Activated naive CD4-positive, alpha-beta T cell treated with anti-CD3 and anti-CD28 coated beads, Interleukin-2, amount 50 U/mL, for 24 hours (primary cell): ENCODE results near the gene CNN2.

Source experiments
- H3K27ac Mint-ChIP-seq: one replicate; pipeline ENCODE4 v1.8.0; 2021; ENCODE audit warnings: mild to moderate bottlenecking, mixed read lengths
- H3K27me3 Mint-ChIP-seq: one replicate; pipeline ENCODE4 v1.8.0; 2021; ENCODE audit warnings: mixed read lengths
- H3K36me3 Mint-ChIP-seq: one replicate; pipeline ENCODE4 v1.8.0; 2021; ENCODE audit warnings: mixed read lengths
- H3K4me1 Mint-ChIP-seq: one replicate; pipeline ENCODE4 v1.8.0; 2021; ENCODE audit warnings: mixed read lengths
- H3K4me3 Mint-ChIP-seq: one replicate; pipeline ENCODE4 v1.8.0; 2021; ENCODE audit warnings: mild to moderate bottlenecking, mixed read lengths
- H3K9me3 Mint-ChIP-seq: one replicate; pipeline ENCODE4 v1.8.0; 2021; ENCODE audit warnings: mixed read lengths

Gene CNN2

DNA sequence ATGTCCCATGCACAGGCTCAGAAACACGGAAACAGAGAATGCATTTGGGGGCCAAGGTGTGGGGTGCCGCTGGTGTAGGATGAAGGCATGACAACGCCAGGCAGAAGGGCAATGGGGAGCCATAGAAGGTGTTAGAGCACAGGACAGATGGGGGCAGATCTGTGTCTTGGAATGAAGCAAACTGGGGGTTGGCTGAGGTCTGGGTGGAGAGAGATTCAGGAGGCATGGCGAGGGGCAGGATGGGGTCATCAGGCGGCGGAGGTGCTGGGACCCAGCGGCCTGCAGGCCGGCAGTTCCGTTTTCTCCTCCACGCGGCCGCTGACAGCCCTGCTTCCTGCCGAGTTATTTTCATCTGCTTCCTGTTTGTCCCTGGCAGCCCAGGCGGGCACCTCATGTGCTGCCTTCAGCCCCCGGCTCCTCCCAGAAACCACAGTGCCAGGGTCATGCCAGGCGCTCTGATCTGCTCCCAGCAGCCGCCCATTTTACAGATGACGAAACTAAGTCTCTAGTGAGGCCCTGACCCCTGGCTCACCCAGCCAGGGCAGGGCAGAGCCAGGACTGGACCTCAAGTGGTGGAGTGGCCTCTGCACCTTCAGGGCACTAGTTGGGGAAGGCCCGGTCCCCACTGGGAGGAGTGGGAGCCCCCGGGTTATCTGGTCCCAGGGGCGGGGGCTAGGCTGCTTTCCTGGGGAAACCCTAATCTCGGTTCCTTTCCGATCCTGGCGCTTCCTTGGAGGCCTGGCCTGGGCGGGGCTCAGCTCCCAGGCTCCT is 42.8 kb downstream of the CNN2 start:
- no peaks in the 10 kb centered on the region for H3K9me3 Mint-ChIP-seq
- H3K27ac Mint-ChIP-seq = peak overlapping the region; percentile 96
- peak overlapping the region; percentile 82 for H3K4me3 Mint-ChIP-seq
- no peaks in the 10 kb centered on the region for H3K27me3 Mint-ChIP-seq
- H3K36me3 Mint-ChIP-seq = peaks cover 5% of the 10 kb centered on the region
- peaks cover 60% of the 10 kb centered on the region for H3K4me1 Mint-ChIP-seq

DNA sequence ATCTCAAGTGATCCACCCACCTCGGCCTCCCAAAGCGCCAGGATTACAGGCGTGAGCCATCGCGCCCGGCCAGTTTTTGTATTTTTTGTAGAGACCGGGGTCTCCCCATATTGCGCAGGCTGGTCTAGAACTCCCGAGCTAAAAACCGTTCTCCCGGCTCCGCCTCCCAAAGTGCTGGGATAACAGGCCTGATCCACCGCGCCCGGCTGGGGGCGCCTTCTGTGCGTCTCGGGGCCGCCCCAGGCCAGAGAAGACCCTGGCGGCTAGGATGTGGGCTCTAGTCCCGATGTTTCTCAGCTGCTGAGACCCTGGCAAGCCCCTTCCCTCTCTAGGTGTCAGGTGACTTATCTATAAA is 44.1 kb downstream of the CNN2 start:
- peak overlapping the region; percentile 39 for H3K4me3 Mint-ChIP-seq
- no peak overlapping the region for H3K27ac Mint-ChIP-seq
- H3K36me3 Mint-ChIP-seq = peaks cover 6% of the 10 kb centered on the region
- H3K4me1 Mint-ChIP-seq = peaks cover 52% of the 10 kb centered on the region
- H3K27me3 Mint-ChIP-seq = no peaks in the 10 kb centered on the region
- no peaks in the 10 kb centered on the region for H3K9me3 Mint-ChIP-seq

DNA sequence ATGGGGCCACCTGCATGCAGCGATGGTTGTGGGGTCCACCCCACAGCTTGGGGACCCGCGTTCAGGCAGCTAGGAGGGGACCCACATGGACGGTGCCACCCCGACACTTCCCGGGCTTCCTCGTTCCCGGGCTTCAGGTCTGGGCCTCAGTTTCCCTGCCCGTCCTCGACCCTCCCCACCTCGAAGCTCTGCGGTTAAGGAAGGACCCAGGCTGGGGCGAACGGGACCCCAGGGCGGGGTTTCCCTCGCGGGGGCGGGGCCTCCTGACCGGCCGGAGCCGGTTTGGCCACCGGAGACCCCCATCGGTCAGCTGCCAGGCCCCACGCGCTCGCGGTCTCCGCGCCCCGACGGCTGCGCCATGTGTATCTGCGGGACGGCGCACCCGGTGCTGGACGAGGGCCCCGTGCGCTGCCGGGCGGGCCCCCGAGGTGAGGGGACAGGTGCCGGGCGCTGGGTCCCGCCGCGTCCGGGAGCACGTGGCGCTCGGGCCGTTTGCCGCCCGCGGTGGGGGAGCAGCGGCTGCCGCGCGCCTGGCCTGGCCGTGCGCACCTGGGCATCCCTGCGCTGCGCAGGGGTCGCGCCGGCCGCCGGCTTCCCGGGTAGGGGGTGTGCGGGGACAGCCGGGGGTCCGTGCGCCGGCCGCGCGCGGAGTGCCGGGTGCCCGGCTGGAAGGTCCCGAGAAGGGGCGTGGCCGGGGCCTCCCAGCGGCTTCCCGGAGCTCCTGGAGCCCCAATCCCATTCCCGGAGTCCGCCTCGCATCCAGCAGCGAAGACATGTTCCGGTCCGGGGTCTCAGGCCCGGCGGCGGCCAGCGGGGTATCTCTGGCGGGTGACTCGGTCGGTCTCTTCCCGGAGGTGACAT is 44.8 kb downstream of the CNN2 start:
- Mint-ChIP-seq H3K4me1 (peaks cover 52% of the 10 kb centered on the region), H3K9me3 (no peaks in the 10 kb centered on the region), H3K27ac (peak overlapping the region; percentile 92), H3K27me3 (no peaks in the 10 kb centered on the region), H3K4me3 (peak overlapping the region; percentile 83), H3K36me3 (peaks cover 8% of the 10 kb centered on the region)

DNA sequence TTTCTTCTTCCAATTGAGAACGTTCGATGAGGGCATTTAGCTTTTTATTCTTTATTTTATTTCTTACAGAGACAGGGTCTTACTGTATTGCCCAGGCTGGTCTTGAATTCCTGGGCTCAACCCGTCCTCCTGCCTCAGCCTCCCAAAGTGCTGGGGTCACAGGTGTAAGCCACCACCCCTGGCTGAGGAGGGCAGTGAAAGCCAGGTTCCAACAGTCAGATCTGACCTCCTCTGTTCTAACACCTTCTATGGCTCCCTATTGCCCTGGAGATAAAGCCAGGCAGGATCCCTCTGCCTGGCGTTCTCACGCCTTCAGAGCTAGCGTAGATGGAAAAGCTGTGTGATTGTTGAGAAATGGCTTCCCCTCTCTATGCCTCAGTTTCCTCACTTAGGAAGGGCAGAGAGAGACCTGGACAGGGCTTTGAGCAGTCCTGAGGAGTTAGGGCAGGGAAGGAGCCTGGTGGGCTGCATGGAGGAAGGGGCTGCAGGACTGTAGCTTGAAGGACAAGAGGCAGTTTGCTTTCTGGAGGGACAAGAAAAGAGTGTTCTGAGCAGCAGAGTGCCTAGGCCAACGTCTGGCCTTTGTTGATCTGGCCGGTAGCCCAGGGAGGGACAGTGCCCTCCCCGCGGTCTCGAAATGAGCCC is 46.1 kb downstream of the CNN2 start:
- Mint-ChIP-seq H3K4me3 (peak overlapping the region; percentile 83), H3K27me3 (no peaks in the 10 kb centered on the region), H3K4me1 (peaks cover 58% of the 10 kb centered on the region), H3K36me3 (peaks cover 8% of the 10 kb centered on the region), H3K27ac (peak overlapping the region; percentile 92), H3K9me3 (no peaks in the 10 kb centered on the region)

DNA sequence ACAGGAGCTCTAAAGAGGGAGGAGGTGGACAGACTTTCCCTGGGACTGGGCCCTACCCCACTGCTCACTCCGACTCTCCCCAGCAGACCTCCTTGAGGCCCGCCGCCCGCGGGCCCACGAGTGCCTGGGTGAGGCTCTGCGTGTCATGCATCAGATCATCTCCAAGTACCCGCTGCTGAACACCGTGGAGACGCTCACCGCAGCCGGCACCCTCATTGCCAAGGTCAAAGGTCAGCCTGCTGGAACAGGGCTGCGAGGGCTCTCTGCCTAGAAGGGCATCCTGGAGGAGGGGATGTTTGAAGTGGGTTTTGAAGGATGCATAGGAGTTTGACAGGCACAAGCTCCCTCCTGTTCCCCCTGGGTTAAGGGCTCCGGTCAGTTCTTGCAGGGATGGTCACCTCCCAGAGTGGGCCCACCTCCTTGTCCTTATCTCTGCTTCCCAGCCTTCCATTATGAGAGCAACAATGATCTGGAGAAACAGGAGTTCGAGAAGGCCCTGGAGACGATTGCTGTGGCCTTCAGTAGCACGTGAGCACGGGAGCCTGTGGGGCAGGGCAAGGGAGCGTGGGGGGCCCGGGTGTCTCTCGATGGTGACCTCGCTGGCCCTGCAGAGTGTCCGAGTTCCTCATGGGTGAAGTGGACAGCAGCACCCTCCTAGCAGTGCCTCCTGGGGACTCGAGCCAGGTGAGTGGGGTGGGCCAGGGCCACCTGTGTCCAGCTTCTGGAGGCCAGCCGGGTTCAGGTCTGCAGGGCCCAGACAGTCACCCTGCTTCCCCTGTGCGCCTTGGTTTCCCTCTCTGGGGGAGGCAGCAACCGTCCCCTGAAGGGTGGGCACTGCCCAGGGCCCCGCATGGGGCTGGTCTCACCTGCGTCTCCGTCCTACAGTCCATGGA is 46.9 kb downstream of the CNN2 start:
- Mint-ChIP-seq H3K27ac (peak overlapping the region; percentile 77), H3K27me3 (no peaks in the 10 kb centered on the region), H3K36me3 (peaks cover 8% of the 10 kb centered on the region)

DNA sequence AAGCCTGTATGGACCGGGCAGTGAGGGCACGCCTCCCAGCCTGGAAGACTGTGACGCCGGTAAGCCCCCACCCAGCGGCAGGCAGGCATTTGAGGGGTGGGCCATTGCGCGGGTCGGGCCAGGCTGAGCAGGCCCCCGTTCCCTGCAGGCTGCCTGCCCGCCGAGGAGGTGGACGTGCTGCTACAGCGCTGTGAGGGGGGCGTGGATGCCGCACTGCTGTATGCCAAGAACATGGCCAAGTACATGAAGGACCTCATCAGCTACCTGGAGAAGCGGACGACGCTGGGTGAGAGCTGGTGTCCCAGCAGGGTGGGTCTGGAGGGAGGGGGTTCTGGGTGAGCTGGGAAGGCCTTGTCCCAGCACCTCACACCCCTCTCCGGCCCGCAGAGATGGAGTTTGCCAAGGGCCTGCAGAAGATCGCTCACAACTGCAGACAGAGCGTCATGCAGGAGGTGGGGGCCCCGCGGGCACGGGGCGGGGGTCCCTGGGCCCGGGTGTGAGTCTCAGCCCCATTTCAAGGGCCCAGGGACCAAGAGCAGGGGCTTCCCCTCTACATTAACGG is 47.6 kb downstream of the CNN2 start:
- Mint-ChIP-seq H3K36me3 (peaks cover 5% of the 10 kb centered on the region), H3K9me3 (no peaks in the 10 kb centered on the region)

More for the DNA sequence above, 46.9 kb downstream of the CNN2 start:
- peaks cover 62% of the 10 kb centered on the region for H3K4me1 Mint-ChIP-seq
- H3K4me3 Mint-ChIP-seq = peak overlapping the region; percentile 54
- no peaks in the 10 kb centered on the region for H3K9me3 Mint-ChIP-seq

DNA sequence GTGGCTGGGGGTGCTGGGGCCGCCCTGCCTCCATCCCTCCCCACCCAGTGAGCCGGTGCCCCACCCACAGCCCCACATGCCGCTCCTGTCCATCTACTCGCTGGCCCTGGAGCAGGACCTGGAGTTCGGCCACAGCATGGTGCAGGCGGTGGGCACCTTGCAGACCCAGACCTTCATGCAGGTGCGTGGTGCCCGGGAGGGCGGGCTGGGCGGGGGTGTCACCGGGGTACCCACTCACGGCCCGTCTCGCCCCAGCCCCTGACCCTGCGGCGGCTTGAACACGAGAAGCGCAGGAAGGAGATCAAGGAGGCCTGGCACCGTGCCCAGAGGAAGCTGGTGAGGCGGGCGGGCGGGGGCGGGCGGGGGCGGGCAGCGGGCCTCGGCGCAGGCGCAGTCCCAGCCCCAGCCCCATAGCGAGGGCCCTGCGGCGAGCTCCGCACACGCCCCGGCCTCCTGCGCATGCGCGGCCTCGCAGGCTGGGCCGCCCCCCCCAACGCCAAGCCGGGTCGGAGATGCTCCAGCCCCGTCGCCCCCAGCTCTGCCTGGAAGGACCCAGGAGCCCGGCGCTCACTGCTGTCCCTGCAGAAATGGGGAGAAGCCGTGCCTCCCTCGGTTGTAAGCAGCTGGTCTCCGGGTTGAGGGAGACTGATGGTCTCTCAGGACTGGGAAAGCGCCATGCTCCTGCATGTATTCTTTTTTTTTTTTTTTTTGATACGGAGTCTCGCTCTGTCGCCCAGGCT is 48.3 kb downstream of the CNN2 start:
- peaks cover 5% of the 10 kb centered on the region for H3K36me3 Mint-ChIP-seq
- peaks cover 54% of the 10 kb centered on the region for H3K4me1 Mint-ChIP-seq

More for the DNA sequence above, 47.6 kb downstream of the CNN2 start:
- Mint-ChIP-seq H3K27me3 (no peaks in the 10 kb centered on the region), H3K4me1 (peaks cover 56% of the 10 kb centered on the region), H3K27ac (peak overlapping the region; percentile 62), H3K4me3 (peak overlapping the region; percentile 65)

DNA sequence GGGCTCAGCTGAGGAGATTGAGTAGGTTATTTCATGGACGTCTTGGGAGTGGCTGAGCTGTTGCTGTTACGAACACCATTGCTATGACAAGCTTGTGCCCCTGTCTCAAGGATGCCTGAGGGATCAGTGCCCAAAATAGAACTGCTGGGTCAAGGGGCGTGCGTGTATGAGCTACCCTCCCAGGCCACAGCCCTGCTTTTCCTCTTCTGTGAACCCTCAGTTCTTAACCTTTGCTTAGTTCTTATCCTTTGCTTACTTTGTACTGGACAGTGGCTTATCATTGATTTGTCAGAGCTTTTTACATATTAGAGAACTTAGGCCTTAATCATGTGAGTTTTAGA is 49.6 kb downstream of the CNN2 start:
- no peaks in the 10 kb centered on the region for H3K27me3 Mint-ChIP-seq
- peak overlapping the region; percentile 81 for H3K4me3 Mint-ChIP-seq
- peaks cover 60% of the 10 kb centered on the region for H3K4me1 Mint-ChIP-seq
- peak overlapping the region; percentile 87 for H3K27ac Mint-ChIP-seq
- H3K9me3 Mint-ChIP-seq = no peaks in the 10 kb centered on the region
- peaks cover 5% of the 10 kb centered on the region for H3K36me3 Mint-ChIP-seq

More for the DNA sequence above, 48.3 kb downstream of the CNN2 start:
- no peaks in the 10 kb centered on the region for H3K9me3 Mint-ChIP-seq
- no peaks in the 10 kb centered on the region for H3K27me3 Mint-ChIP-seq
- H3K4me3 Mint-ChIP-seq = no peak overlapping the region
- H3K27ac Mint-ChIP-seq = peak overlapping the region; percentile 87

DNA sequence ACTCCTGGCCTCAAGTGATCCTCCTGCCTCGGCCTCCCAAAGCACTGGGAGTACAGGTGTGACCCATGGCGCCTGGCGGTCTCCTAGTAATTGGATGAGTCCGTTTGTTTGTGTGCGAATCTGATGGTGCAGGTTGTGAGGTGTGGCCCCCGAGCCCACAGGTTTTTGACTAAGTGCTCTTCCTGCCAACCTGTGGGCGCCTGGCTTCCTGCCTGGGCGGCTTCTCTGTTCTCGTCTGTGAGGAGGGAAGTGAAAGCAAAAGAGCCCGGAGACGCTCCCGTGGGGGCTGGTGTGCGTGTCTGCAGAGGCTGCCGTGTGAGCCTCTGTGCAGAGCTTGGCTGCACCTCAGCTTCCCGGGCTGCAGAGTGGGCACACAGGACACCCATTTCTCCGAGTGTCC is 50.5 kb downstream of the CNN2 start:
- H3K4me1 Mint-ChIP-seq = peaks cover 62% of the 10 kb centered on the region
- no peaks in the 10 kb centered on the region for H3K9me3 Mint-ChIP-seq
- H3K4me3 Mint-ChIP-seq = peak overlapping the region; percentile 82
- peak overlapping the region; percentile 66 for H3K27ac Mint-ChIP-seq
- H3K36me3 Mint-ChIP-seq = peaks cover 3% of the 10 kb centered on the region
- no peaks in the 10 kb centered on the region for H3K27me3 Mint-ChIP-seq

DNA sequence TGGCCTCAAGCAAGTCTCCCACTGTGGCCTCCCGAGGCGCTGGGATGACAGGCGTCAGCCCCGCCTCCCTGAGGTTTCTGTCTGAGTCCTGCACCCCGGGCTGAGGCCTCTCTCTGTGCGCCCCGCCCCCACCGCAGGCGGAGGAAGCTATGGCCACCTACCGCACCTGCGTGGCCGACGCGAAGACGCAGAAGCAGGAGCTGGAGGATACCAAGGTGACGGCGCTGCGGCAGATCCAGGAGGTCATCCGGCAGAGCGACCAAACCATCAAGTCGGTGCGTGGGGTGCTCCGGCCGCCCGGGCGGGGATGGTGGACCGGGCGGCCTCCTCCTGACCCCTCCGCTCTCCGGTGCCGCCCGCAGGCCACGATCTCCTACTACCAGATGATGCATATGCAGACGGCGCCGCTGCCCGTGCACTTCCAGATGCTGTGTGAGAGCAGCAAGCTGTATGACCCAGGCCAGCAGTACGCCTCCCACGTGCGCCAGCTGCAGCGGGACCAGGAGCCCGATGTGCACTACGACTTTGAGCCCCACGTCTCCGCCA is 53.2 kb downstream of the CNN2 start:
- Mint-ChIP-seq H3K27ac (peak overlapping the region; percentile 65), H3K4me1 (peaks cover 49% of the 10 kb centered on the region), H3K4me3 (peak overlapping the region; percentile 55), H3K36me3 (peaks cover 5% of the 10 kb centered on the region), H3K27me3 (no peaks in the 10 kb centered on the region), H3K9me3 (no peaks in the 10 kb centered on the region)

DNA sequence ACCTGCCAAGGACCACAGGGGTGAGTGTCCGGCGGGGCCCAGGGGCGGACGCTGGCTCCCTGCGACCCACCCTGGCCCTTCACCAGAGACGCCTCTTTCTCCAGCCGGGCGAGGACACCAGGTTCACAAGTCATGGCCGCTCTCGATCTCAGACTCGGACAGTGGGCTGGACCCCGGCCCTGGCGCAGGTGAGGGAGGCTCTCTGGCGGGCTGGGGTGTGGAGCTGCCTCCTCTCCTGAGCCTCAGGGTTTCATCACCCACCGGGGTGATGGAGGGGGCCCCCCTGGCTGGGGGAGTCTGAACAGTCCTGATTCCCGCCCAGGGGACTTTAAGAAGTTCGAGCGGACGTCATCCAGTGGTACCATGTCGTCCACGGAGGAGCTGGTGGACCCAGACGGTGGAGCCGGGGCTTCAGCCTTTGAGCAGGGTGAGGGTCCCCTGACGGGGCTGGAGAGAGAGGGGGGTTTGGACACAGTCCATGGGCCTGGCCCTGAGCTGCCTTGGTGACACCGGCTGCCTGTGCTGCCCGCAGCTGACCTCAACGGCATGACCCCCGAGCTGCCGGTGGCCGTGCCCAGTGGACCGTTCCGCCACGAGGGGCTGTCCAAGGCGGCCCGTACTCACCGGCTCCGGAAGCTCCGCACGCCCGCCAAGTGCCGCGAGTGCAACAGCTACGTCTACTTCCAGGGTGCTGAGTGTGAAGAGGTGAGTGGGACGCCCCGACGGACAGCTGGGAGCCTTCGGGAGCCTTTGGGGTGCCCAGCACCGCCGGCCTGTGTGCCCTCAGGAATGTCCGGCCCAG is 54.2 kb downstream of the CNN2 start:
- peaks cover 7% of the 10 kb centered on the region for H3K36me3 Mint-ChIP-seq
- peak overlapping the region; percentile 83 for H3K27ac Mint-ChIP-seq
- H3K9me3 Mint-ChIP-seq = no peaks in the 10 kb centered on the region
- H3K4me1 Mint-ChIP-seq = peaks cover 55% of the 10 kb centered on the region
- no peak overlapping the region for H3K4me3 Mint-ChIP-seq
- H3K27me3 Mint-ChIP-seq = no peaks in the 10 kb centered on the region

DNA sequence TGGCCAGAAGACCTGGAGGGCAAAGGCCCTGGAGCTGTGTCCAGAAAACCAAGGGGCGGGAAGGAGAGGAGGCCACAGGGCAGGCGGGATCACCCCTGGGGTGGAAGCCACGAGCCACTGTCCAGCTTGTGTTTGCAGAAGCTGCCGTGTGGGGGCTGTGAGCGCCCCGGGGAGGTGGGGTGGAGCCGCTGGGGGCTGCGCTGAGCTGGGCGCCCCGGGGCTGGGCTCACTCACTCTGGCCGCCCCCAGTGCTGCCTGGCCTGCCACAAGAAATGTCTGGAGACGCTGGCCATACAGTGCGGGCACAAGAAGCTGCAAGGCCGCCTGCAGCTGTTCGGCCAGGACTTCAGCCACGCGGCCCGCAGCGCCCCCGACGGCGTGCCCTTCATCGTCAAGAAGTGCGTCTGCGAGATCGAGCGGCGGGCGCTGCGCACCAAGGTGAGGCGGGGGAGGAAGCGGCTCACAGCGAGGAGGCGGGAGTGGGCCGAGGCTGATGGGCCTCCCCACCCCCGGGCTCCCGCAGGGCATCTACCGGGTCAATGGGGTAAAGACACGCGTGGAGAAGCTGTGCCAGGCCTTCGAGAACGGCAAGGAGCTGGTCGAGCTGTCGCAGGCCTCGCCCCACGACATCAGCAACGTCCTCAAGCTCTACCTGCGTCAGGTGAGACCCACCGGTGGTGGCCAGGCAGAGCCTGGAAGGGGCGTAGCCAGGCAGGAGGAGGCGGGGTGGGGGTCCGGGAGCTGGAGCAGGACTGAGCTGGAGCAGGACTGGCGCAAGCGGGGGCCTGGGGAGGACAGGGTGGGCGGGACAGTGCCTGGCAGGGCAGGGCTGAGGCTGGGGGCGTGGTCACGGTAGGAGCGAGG is 55.1 kb downstream of the CNN2 start:
- H3K27me3 Mint-ChIP-seq = no peaks in the 10 kb centered on the region
- no peaks in the 10 kb centered on the region for H3K9me3 Mint-ChIP-seq
- H3K27ac Mint-ChIP-seq = peak overlapping the region; percentile 86
- H3K4me1 Mint-ChIP-seq = peaks cover 51% of the 10 kb centered on the region
- H3K4me3 Mint-ChIP-seq = peak overlapping the region; percentile 33
- H3K36me3 Mint-ChIP-seq = peaks cover 6% of the 10 kb centered on the region
